Astrocyte (in vitro differentiated cells and primary cell): ENCODE results near the gene ASTN1. TPM values are rescaled to one million over a fixed set of nuclear protein-coding genes. Genes with fewer than 3 reads are reported as not detected.
"Not testable (repeated sequence)": the region's sequence is repeated elsewhere in the genome, so short reads cannot be mapped to it uniquely, and the experiment has no call there.

Source experiments
- DNase-seq: peaks from one replicate; pipeline ENCODE4 v3.0.0-alpha.2; 2010; ENCODE audit warnings: low read depth
- FAIRE-seq: peaks from 2 replicates; lab custom pipeline; 2011; peaks lifted over from hg19 to GRCh38; lab: Jason Lieb, UNC
- H2AFZ ChIP-seq: 2 replicates; pipeline ENCODE4 v1.6.0; 2012; ENCODE audit warnings: low read depth, low read length, inconsistent platforms
- H3K27ac ChIP-seq: 2 replicates; pipeline ENCODE4 v1.5.1; 2011; ENCODE audit warnings: low read depth, low read length, inconsistent platforms
- H3K27me3 ChIP-seq: 2 replicates; pipeline ENCODE4 v1.6.0; 2011; ENCODE audit warnings: low read length, inconsistent platforms; ENCODE audit not compliant: insufficient read depth
- H3K36me3 ChIP-seq: 2 replicates; pipeline ENCODE4 v1.5.1; 2011; ENCODE audit warnings: low read length, inconsistent platforms; ENCODE audit not compliant: insufficient read depth
- H3K4me1 ChIP-seq: 2 replicates; pipeline ENCODE4 v1.5.1; 2011; ENCODE audit warnings: low read length, inconsistent platforms; ENCODE audit not compliant: insufficient read depth
- H3K4me2 ChIP-seq: 2 replicates; pipeline ENCODE4 v1.6.0; 2012; ENCODE audit warnings: low read length, inconsistent platforms
- H3K4me3 ChIP-seq: 2 replicates; pipeline ENCODE4 v1.5.1; 2011; ENCODE audit warnings: low read depth, mild to moderate bottlenecking, low read length, inconsistent platforms; ENCODE audit not compliant: insufficient read depth
- H3K79me2 ChIP-seq: 2 replicates; pipeline ENCODE4 v1.6.0; 2012; ENCODE audit warnings: mild to moderate bottlenecking, low read length, inconsistent platforms; ENCODE audit not compliant: insufficient read depth
- H3K9ac ChIP-seq: 2 replicates; pipeline ENCODE4 v1.6.0; 2012; ENCODE audit warnings: mild to moderate bottlenecking, low read length, inconsistent platforms
- H3K9me3 ChIP-seq: 2 replicates; pipeline ENCODE4 v1.5.1; 2012; ENCODE audit warnings: low read depth, mild to moderate bottlenecking, low read length, inconsistent platforms; ENCODE audit not compliant: insufficient read depth
- H4K20me1 ChIP-seq: 2 replicates; pipeline ENCODE4 v1.6.0; 2012; ENCODE audit warnings: low read length, inconsistent platforms; ENCODE audit not compliant: insufficient read depth
- H3K27ac Mint-ChIP-seq: one replicate; pipeline ENCODE4 v1.8.0; 2021; ENCODE audit warnings: mild to moderate bottlenecking, mixed read lengths; ENCODE audit not compliant: unreplicated experiment
- H3K27me3 Mint-ChIP-seq: one replicate; pipeline ENCODE4 v1.8.0; 2021; ENCODE audit warnings: low read depth, mixed read lengths; ENCODE audit not compliant: unreplicated experiment
- H3K36me3 Mint-ChIP-seq: one replicate; pipeline ENCODE4 v1.8.0; 2021; ENCODE audit warnings: low read depth, mixed read lengths; ENCODE audit not compliant: unreplicated experiment
- H3K4me1 Mint-ChIP-seq: one replicate; pipeline ENCODE4 v1.8.0; 2021; ENCODE audit warnings: low read depth, mixed read lengths; ENCODE audit not compliant: unreplicated experiment
- H3K4me3 Mint-ChIP-seq: one replicate; pipeline ENCODE4 v1.8.0; 2021; ENCODE audit warnings: mild to moderate bottlenecking, moderate library complexity, mixed read lengths; ENCODE audit not compliant: unreplicated experiment
- H3K9me3 Mint-ChIP-seq: one replicate; pipeline ENCODE4 v1.8.0; 2021; ENCODE audit warnings: mild to moderate bottlenecking, mixed read lengths; ENCODE audit not compliant: unreplicated experiment
- CTCF ChIP-seq: IDR thresholded peaks from 2 replicates; pipeline ENCODE4 v1.5.1; 2011; ENCODE audit warnings: low read depth, mild to moderate bottlenecking, inconsistent platforms, low read length, moderate library complexity; ENCODE audit not compliant: insufficient read depth
- EZH2 ChIP-seq: IDR thresholded peaks from 2 replicates; pipeline ENCODE4 v1.6.1; 2012; ENCODE audit warnings: mild to moderate bottlenecking, low read length, inconsistent platforms; ENCODE audit not compliant: insufficient read depth
- total RNA-seq: library from RNA; stranded (reverse); gene quantifications from 2 replicates; pipeline ENCODE4 v1.2.1, GENCODE V29; 2021

ASTN1 gene
- total RNA-seq, 1 donor from 2014 or later = 0.50 TPM

DNA sequence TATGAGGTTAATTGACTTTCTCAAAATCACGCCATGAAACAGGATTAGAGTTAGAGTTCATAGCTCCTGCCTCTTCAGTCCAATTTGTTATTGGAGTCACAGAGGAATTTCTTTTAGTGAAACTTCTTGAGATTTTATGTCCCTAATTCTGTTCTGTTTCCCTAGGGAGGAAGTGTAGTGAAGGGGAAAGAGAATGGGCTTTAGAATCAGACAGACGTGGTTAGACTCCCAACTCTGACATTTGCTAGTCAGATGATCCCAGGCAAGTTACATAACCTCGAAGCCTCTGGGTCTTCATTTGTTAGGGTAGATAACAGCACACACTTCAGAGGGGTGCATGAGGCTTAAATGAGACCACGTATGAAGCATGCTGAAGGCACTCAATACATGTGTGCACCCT lies 83.9 kb downstream of the ASTN1 start:
- no peak overlapping the region for H3K27ac Mint-ChIP-seq
- Histone ChIP-seq H3K79me2 (no peaks in the 10 kb centered on the region), H2AFZ (no peak overlapping the region), H3K9me3 (no peaks in the 10 kb centered on the region), H3K4me3 (no peak overlapping the region), H3K4me1 (peaks cover 8% of the 10 kb centered on the region), H3K9ac (no peak overlapping the region), H4K20me1 (no peaks in the 10 kb centered on the region), H3K27me3 (no peaks in the 10 kb centered on the region), H3K27ac (no peak overlapping the region), H3K4me2 (no peak overlapping the region), H3K36me3 (no peaks in the 10 kb centered on the region)
- no peak overlapping the region for H3K4me3 Mint-ChIP-seq
- peaks cover 10% of the 10 kb centered on the region for H3K27me3 Mint-ChIP-seq
- H3K4me1 Mint-ChIP-seq = no peaks in the 10 kb centered on the region
- FAIRE-seq (no peak), DNase-seq (no peak)
- no peaks in the 10 kb centered on the region for H3K36me3 Mint-ChIP-seq
- TF ChIP-seq EZH2 = no peak
- TF ChIP-seq CTCF = no peak
- H3K9me3 Mint-ChIP-seq = no peaks in the 10 kb centered on the region

- Mint-ChIP-seq H3K27ac (no peak overlapping the region), H3K4me1 (no peaks in the 10 kb centered on the region), H3K9me3 (no peaks in the 10 kb centered on the region), H3K4me3 (no peak overlapping the region), H3K36me3 (no peaks in the 10 kb centered on the region), H3K27me3 (peaks cover 8% of the 10 kb centered on the region)
- no peaks in the 10 kb centered on the region for H4K20me1 ChIP-seq
- H3K27ac ChIP-seq = no peak overlapping the region
- H3K27me3 ChIP-seq = no peaks in the 10 kb centered on the region
- FAIRE-seq (no peak), DNase-seq (peak; percentile 49)
- no peaks in the 10 kb centered on the region for H3K36me3 ChIP-seq
- no peaks in the 10 kb centered on the region for H3K79me2 ChIP-seq
- no peak for TF ChIP-seq CTCF
- no peak for TF ChIP-seq EZH2
- peaks cover 2% of the 10 kb centered on the region for H3K4me1 ChIP-seq
- H2AFZ ChIP-seq = no peak overlapping the region
- no peak overlapping the region for H3K4me3 ChIP-seq
- no peaks in the 10 kb centered on the region for H3K9me3 ChIP-seq
- no peak overlapping the region for H3K9ac ChIP-seq
- H3K4me2 ChIP-seq = peak overlapping the region; percentile 39
Observed at GRCh38 chr1:177077734-177078499, 86.6 kb downstream of the ASTN1 start.

GRCh38 chr1:177077006-177077405 lies 87.5 kb downstream of the ASTN1 start:
- no peak for DNase-seq
- H3K4me2 ChIP-seq = no peak overlapping the region
- no peak overlapping the region for H3K4me3 ChIP-seq
- peaks cover 2% of the 10 kb centered on the region for H3K4me1 ChIP-seq
- Mint-ChIP-seq H3K9me3 (no peaks in the 10 kb centered on the region), H3K36me3 (no peaks in the 10 kb centered on the region), H3K4me3 (no peak overlapping the region), H3K27me3 (peaks cover 5% of the 10 kb centered on the region), H3K27ac (no peak overlapping the region), H3K4me1 (no peaks in the 10 kb centered on the region)
- H3K27ac ChIP-seq = no peak overlapping the region
- H3K36me3 ChIP-seq = no peaks in the 10 kb centered on the region
- TF ChIP-seq EZH2 (no peak), CTCF (no peak)
- H3K9me3 ChIP-seq = no peaks in the 10 kb centered on the region
- no peak overlapping the region for H2AFZ ChIP-seq
- H3K79me2 ChIP-seq = no peaks in the 10 kb centered on the region
- H4K20me1 ChIP-seq = no peaks in the 10 kb centered on the region
- FAIRE-seq = no peak
- no peaks in the 10 kb centered on the region for H3K27me3 ChIP-seq
- no peak overlapping the region for H3K9ac ChIP-seq

DNA sequence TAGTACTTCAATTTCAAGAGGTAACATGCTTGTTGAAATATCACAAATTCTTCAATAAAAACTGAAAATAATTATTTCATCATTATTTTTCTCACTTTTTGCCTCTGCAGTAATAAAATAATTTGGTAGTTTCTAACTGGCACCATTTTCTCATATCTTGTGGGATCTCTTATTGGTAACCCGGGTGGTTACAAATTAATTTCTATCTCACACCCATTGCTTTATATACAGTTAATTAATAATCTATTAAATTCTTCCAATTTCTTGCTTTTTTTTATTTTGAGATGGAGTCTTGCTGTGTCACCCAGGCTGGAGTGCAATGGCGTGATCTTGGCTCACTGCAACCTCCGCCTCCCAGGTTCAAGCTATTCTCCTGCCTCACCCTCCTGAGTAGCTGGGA lies 89.7 kb downstream of the ASTN1 start:
- not testable (repeated sequence) for H3K9ac ChIP-seq, H3K9me3 ChIP-seq, H4K20me1 ChIP-seq, FAIRE-seq, H3K27me3 Mint-ChIP-seq, H2AFZ ChIP-seq, H3K4me2 ChIP-seq, H3K36me3 ChIP-seq, H3K4me1 Mint-ChIP-seq, H3K79me2 ChIP-seq, H3K4me3 Mint-ChIP-seq, H3K27me3 ChIP-seq, H3K4me3 ChIP-seq, H3K27ac Mint-ChIP-seq, H3K36me3 Mint-ChIP-seq, DNase-seq, H3K27ac ChIP-seq, H3K9me3 Mint-ChIP-seq, H3K4me1 ChIP-seq
